ENCODE data around the gene GPR183. TPM values are rescaled to one million over a fixed set of nuclear protein-coding genes. Genes with fewer than 3 reads are reported as not detected.

GPR183 gene
- total RNA-seq, 1 donor from 2014 or later = not detected

DNA sequence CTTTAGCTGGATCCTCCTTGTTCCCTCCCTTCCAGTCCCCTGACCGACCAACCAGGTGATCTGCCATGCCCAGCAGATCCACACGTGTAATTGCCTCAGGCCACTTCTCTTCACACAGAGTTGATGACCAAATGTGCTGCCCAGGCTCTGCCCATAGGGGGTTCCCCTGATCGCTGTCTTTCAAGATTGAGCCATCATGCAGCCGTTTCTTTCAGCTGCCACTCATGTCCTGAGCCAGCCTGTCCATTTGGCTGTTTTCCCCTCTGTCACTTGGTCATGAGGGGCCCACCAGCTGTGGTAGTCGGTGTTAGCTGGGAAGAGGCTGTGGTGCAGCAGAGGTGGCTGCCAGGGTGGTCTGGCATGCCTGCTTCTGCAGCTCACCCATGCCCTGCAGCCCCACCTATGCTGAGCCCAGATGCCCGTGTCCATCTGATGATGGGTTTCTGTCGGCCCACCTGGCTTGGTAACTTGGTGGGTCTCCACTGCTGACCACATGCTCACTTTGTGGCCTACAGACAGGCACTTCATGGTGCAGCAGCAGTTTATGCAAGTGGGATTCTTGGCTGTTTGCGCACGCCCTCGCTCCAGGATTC is 35.6 kb upstream of the GPR183 start:
- TF ChIP-seq CTCF (conservative IDR thresholded peaks at IDR 0.05) = no peak
- peaks cover 39% of the 10 kb centered on the region for H3K36me3 Mint-ChIP-seq
- peaks cover 3% of the 10 kb centered on the region for H3K4me1 Mint-ChIP-seq (ENCODE audit: unreplicated experiment)
- no peaks in the 10 kb centered on the region for H3K9me3 Mint-ChIP-seq
- DNase-seq (ENCODE audit: extremely low spot score, unreplicated experiment) = no peak
- H3K27ac Mint-ChIP-seq = no peak overlapping the region
- H3K27me3 Mint-ChIP-seq = no peaks in the 10 kb centered on the region
- H3K4me3 Mint-ChIP-seq = no peak overlapping the region

GRCh38 chr13:99341969-99342722 is 34.9 kb upstream of the GPR183 start:
- Mint-ChIP-seq H3K36me3 (peaks cover 33% of the 10 kb centered on the region), H3K9me3 (no peaks in the 10 kb centered on the region), H3K4me3 (no peak overlapping the region), H3K27ac (no peak overlapping the region), H3K4me1 (ENCODE audit: unreplicated experiment) (peaks cover 3% of the 10 kb centered on the region), H3K27me3 (no peaks in the 10 kb centered on the region)
- DNase-seq (ENCODE audit: extremely low spot score, unreplicated experiment) = no peak
- no peak for TF ChIP-seq CTCF (conservative IDR thresholded peaks at IDR 0.05)

GRCh38 chr13:99340638-99341037 is 33.4 kb upstream of the GPR183 start:
- DNase-seq (ENCODE audit: extremely low spot score, unreplicated experiment) = no peak
- Mint-ChIP-seq H3K27ac (no peak overlapping the region), H3K27me3 (no peaks in the 10 kb centered on the region), H3K4me1 (ENCODE audit: unreplicated experiment) (peaks cover 2% of the 10 kb centered on the region), H3K9me3 (no peaks in the 10 kb centered on the region), H3K36me3 (peaks cover 21% of the 10 kb centered on the region), H3K4me3 (no peak overlapping the region)
- TF ChIP-seq CTCF (conservative IDR thresholded peaks at IDR 0.05) = no peak

GRCh38 chr13:99339736-99340397 is 32.7 kb upstream of the GPR183 start:
- DNase-seq (ENCODE audit: extremely low spot score, unreplicated experiment) = no peak
- Mint-ChIP-seq H3K4me3 (no peak overlapping the region), H3K27me3 (no peaks in the 10 kb centered on the region), H3K27ac (no peak overlapping the region), H3K36me3 (peaks cover 18% of the 10 kb centered on the region), H3K4me1 (ENCODE audit: unreplicated experiment) (peaks cover 6% of the 10 kb centered on the region), H3K9me3 (no peaks in the 10 kb centered on the region)
- no peak for TF ChIP-seq CTCF (conservative IDR thresholded peaks at IDR 0.05)

DNA sequence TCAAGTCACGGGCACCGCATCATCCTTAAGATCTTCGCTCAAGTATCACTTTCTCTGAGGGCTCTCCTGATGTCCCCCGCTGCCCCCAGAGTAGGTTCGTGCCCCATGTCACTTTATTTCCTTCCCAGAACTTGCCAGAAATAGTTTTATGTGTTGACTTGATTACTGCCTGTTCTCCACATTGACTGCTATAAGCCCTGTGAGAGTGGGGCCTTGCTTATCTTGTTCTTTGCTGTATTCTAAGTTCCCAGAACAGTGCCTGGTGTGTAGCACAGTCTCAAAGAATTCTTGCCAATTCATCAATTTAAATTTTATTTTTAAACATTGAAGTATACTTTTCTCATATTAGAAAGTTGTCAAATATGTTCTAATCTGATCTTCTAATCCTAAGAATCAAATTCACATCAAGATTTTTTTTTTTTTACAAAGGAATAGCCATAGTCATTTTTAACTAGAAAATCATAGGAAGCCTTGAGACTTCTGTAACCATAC is 32.1 kb upstream of the GPR183 start:
- Mint-ChIP-seq H3K9me3 (no peaks in the 10 kb centered on the region), H3K27me3 (no peaks in the 10 kb centered on the region), H3K27ac (no peak overlapping the region), H3K4me1 (ENCODE audit: unreplicated experiment) (peaks cover 6% of the 10 kb centered on the region), H3K4me3 (no peak overlapping the region), H3K36me3 (peaks cover 16% of the 10 kb centered on the region)
- DNase-seq (ENCODE audit: extremely low spot score, unreplicated experiment) = no peak
- no peak for TF ChIP-seq CTCF (conservative IDR thresholded peaks at IDR 0.05)

Data from type B pancreatic cell (in vitro differentiated cells).